ENCODE measurements around the gene SLC39A9. TPM values are rescaled to one million over a fixed set of nuclear protein-coding genes. Genes with fewer than 3 reads are reported as not detected.
"Not testable (repeated sequence)": the region's sequence is repeated elsewhere in the genome, so short reads cannot be mapped to it uniquely, and the experiment has no call there.

Gene SLC39A9
- total RNA-seq, 1 donor from 2014 or later, result 41.3 TPM

GRCh38 chr14:69479696-69480095, 81.2 kb downstream of the SLC39A9 start:
- ATAC-seq, result no peak

- no peak for ATAC-seq
Observed at GRCh38 chr14:69480136-69480535, 81.6 kb downstream of the SLC39A9 start.

- no peak for ATAC-seq
Observed at GRCh38 chr14:69481815-69482568, 83.5 kb downstream of the SLC39A9 start.

GRCh38 chr14:69483765-69484443, 85.4 kb downstream of the SLC39A9 start:
- peak; percentile 50 for ATAC-seq

GRCh38 chr14:69484444-69485314, 86.2 kb downstream of the SLC39A9 start, which contains the start of gene PLEKHD1:
PLEKHD1 (plus strand) TSS chr14:69484728; CDS start chr14:69484966, 238 bp downstream.
- ATAC-seq, result peak; percentile 22

- ATAC-seq, result no peak
Observed at GRCh38 chr14:69485315-69485660, 86.8 kb downstream of the SLC39A9 start.

GRCh38 chr14:69485701-69486100, 87.2 kb downstream of the SLC39A9 start:
- ATAC-seq, result no peak

- no peak for ATAC-seq
Observed at GRCh38 chr14:69487226-69487625, 88.7 kb downstream of the SLC39A9 start.

- ATAC-seq, result no peak
Observed at GRCh38 chr14:69487771-69488170, 89.3 kb downstream of the SLC39A9 start.

- ATAC-seq, result no peak
Observed at GRCh38 chr14:69489495-69489894, 91.0 kb downstream of the SLC39A9 start.

GRCh38 chr14:69490219-69490918, 91.9 kb downstream of the SLC39A9 start:
- no peak for ATAC-seq

GRCh38 chr14:69491193-69491592, 92.7 kb downstream of the SLC39A9 start:
- no peak for ATAC-seq

GRCh38 chr14:69493038-69493437, 94.5 kb downstream of the SLC39A9 start:
- ATAC-seq, result no peak

GRCh38 chr14:69493791-69494190, 95.3 kb downstream of the SLC39A9 start:
- no peak for ATAC-seq

GRCh38 chr14:69495341-69495921, 96.9 kb downstream of the SLC39A9 start:
- no peak for ATAC-seq

GRCh38 chr14:69497866-69498265, 99.4 kb downstream of the SLC39A9 start:
- ATAC-seq, result not testable (repeated sequence)

- not testable (repeated sequence) for ATAC-seq
Observed at GRCh38 chr14:69498286-69498685, 99.8 kb downstream of the SLC39A9 start.

- no peak for ATAC-seq
Observed at GRCh38 chr14:69499436-69499835, 100.9 kb downstream of the SLC39A9 start.

- no peak for ATAC-seq
Observed at GRCh38 chr14:69500096-69500495, 101.6 kb downstream of the SLC39A9 start.

- no peak for ATAC-seq
Observed at GRCh38 chr14:69500736-69501135, 102.2 kb downstream of the SLC39A9 start.

- no peak for ATAC-seq
Observed at GRCh38 chr14:69501423-69501838, 102.9 kb downstream of the SLC39A9 start.

GRCh38 chr14:69504775-69505174, 106.3 kb downstream of the SLC39A9 start:
- ATAC-seq, result no peak
